IMR-90 (cell line): ENCODE data around the gene FAU. TPM values are rescaled to one million over a fixed set of nuclear protein-coding genes. Genes with fewer than 3 reads are reported as not detected.

ENCODE experiments used
- ATAC-seq: fragments of 200-7000 bp; cut with Tn5 transposase; 2 replicates; pipeline ENCODE4 v1.9.1; 2020; ENCODE audit warnings: low read depth, mild to moderate bottlenecking, moderate library complexity
- BruUV-seq: library from RNA; stranded (reverse); fragments of 400-500 nt; replicated peaks from 2 replicates; lab custom pipeline; 2021; lab: Mats Ljungman, UMichigan
- CTCF ChIA-PET: fragments of 300-600 bp; formaldehyde crosslinking; extraction: SDS; loops from one replicate; lab custom pipeline; 2021; ENCODE audit warnings: antibody characterized with exemption; lab: Yijun Ruan, JAX
- POLR2A ChIA-PET: fragments of 300-600 bp; sonication (Branson Sonifier 250); formaldehyde crosslinking; loops from one replicate; lab custom pipeline; 2022; ENCODE audit warnings: antibody characterized with exemption; ENCODE audit not compliant: unreplicated experiment; lab: Charles Lee
- DNase-seq: peaks from one replicate; pipeline ENCODE4 v3.0.0; 2013
- H2AFZ ChIP-seq: replicated peaks from 2 replicates; pipeline ENCODE3; 2013; ENCODE audit warnings: low read length, mild to moderate bottlenecking; ENCODE audit not compliant: poor library complexity
- H2AK5ac ChIP-seq: 2 replicates; pipeline ENCODE4 v1.6.1; 2013; ENCODE audit warnings: low read depth, low read length, inconsistent platforms
- H2AK9ac ChIP-seq: replicated peaks from 2 replicates; pipeline ENCODE3; 2013; ENCODE audit warnings: mild to moderate bottlenecking, low read depth, low read length, moderate library complexity; ENCODE audit not compliant: poor library complexity
- H2BK120ac ChIP-seq: 2 replicates; pipeline ENCODE4 v1.6.1; 2013; ENCODE audit warnings: low read depth, low read length, inconsistent platforms
- H2BK15ac ChIP-seq: 3 replicates; pipeline ENCODE4 v1.6.1; 2013; ENCODE audit warnings: low read depth, low read length, inconsistent platforms
- H2BK20ac ChIP-seq: 2 replicates; pipeline ENCODE4 v1.6.1; 2013; ENCODE audit warnings: low read depth, mild to moderate bottlenecking, inconsistent platforms, low read length, moderate library complexity
- H2BK5ac ChIP-seq: 2 replicates; pipeline ENCODE4 v1.6.1; 2013; ENCODE audit warnings: mild to moderate bottlenecking, low read depth, low read length, inconsistent platforms; ENCODE audit not compliant: poor library complexity, severe bottlenecking
- H3K14ac ChIP-seq: replicated peaks from 2 replicates; pipeline ENCODE4 v1.6.1; 2013; ENCODE audit warnings: low read depth, low read length, inconsistent platforms
- H3K18ac ChIP-seq: 2 replicates; pipeline ENCODE4 v1.6.1; 2013; ENCODE audit warnings: low read depth, low read length, control low read depth
- H3K23ac ChIP-seq: 2 replicates; pipeline ENCODE4 v1.6.1; 2013; ENCODE audit warnings: low read depth, low read length, inconsistent platforms
- H3K27ac ChIP-seq: 2 replicates; pipeline ENCODE4 v1.5.1; 2013; ENCODE audit warnings: mild to moderate bottlenecking, control low read depth, low read length; ENCODE audit not compliant: insufficient read depth
- H3K27me3 ChIP-seq: 2 replicates; pipeline ENCODE4 v1.6.1; 2013; ENCODE audit warnings: low read length; ENCODE audit not compliant: control insufficient read depth, insufficient read depth
- H3K36me3 ChIP-seq: 2 replicates; pipeline ENCODE4 v1.6.1; 2013; ENCODE audit warnings: low read length, mixed read lengths; ENCODE audit not compliant: control insufficient read depth, insufficient read depth
- H3K4ac ChIP-seq: 2 replicates; pipeline ENCODE4 v1.6.1; 2013; ENCODE audit warnings: low read depth, low read length, inconsistent platforms
- H3K4me1 ChIP-seq: 2 replicates; pipeline ENCODE4 v1.6.1; 2013; ENCODE audit warnings: low read length, mixed read lengths; ENCODE audit not compliant: control insufficient read depth, insufficient read depth
- H3K4me2 ChIP-seq: 2 replicates; pipeline ENCODE4 v1.6.1; 2013; ENCODE audit warnings: low read depth, mild to moderate bottlenecking, control low read depth, low read length, moderate library complexity
- H3K4me3 ChIP-seq: 2 replicates; pipeline ENCODE4 v1.5.1; 2013; ENCODE audit warnings: low read depth, mild to moderate bottlenecking, control low read depth, low read length, moderate library complexity; ENCODE audit not compliant: insufficient read depth
- H3K56ac ChIP-seq: 2 replicates; pipeline ENCODE4 v1.6.1; 2013; ENCODE audit warnings: low read length, inconsistent platforms; ENCODE audit not compliant: insufficient read depth; ENCODE audit errors: extremely low read depth
- H3K79me1 ChIP-seq, 2 experiments: 2 replicates each; pipeline ENCODE4 v1.6.1; 2013; ENCODE audit warnings: low read length in 2 of 2, inconsistent platforms in 1 of 2, low read depth in 1 of 2
- H3K9ac ChIP-seq: 2 replicates; pipeline ENCODE4 v1.6.1; 2013; ENCODE audit warnings: low read depth, low read length, control low read depth
- H3K9me1 ChIP-seq: 2 replicates; pipeline ENCODE4 v1.6.1; 2013; ENCODE audit warnings: low read length, inconsistent platforms; ENCODE audit not compliant: insufficient read depth
- H3K9me3 ChIP-seq: 2 replicates; pipeline ENCODE4 v1.6.1; 2013; ENCODE audit warnings: low read length; ENCODE audit not compliant: control insufficient read depth, insufficient read depth
- H4K20me1 ChIP-seq: 2 replicates; pipeline ENCODE4 v1.6.1; 2013; ENCODE audit warnings: low read length, inconsistent platforms; ENCODE audit not compliant: insufficient read depth
- H4K5ac ChIP-seq: 2 replicates; pipeline ENCODE4 v1.6.1; 2013; ENCODE audit warnings: mild to moderate bottlenecking, low read depth, low read length, control low read depth
- H4K8ac ChIP-seq, 2 experiments: 2 replicates each; pipeline ENCODE4 v1.6.1; 2013; ENCODE audit warnings: low read depth in 2 of 2, low read length in 2 of 2, control low read depth in 1 of 2, inconsistent platforms in 1 of 2
- H4K91ac ChIP-seq: 2 replicates; pipeline ENCODE4 v1.6.1; 2013; ENCODE audit warnings: low read depth, low read length, inconsistent platforms; ENCODE audit not compliant: insufficient read depth
- BHLHE40 ChIP-seq: fragments of 150-350 bp; IDR thresholded peaks from 2 replicates; pipeline ENCODE4 v1.6.1; 2016; ENCODE audit warnings: mild to moderate bottlenecking, low read depth, low read length
- CHD1 ChIP-seq: IDR thresholded peaks from 2 replicates; pipeline ENCODE4 v1.6.1; 2012; ENCODE audit warnings: low read depth, low read length, improper control_type of control experiment
- MXI1 ChIP-seq: IDR thresholded peaks from 2 replicates; pipeline ENCODE4 v1.6.1; 2012; ENCODE audit warnings: low read depth, mild to moderate bottlenecking, low read length, moderate library complexity, borderline replicate concordance
- NFE2L2 ChIP-seq: fragments of 150-350 bp; IDR thresholded peaks from 2 replicates; pipeline ENCODE4 v1.6.1; 2016; ENCODE audit warnings: low read depth, mild to moderate bottlenecking, low read length
- RAD21 ChIP-seq: IDR thresholded peaks from 2 replicates; pipeline ENCODE4 v1.6.1; 2012; ENCODE audit warnings: low read length, improper control_type of control experiment
- RCOR1 ChIP-seq: IDR thresholded peaks from 2 replicates; pipeline ENCODE4 v1.6.1; 2012; ENCODE audit warnings: mild to moderate bottlenecking, low read length, improper control_type of control experiment; ENCODE audit not compliant: insufficient replicate concordance
- WGBS, 2 experiments: methylation state at CpG; one replicate each; pipeline versions ENCODE4 v1.1.5 to v1.1.7; 2013; ENCODE audit warnings: missing lambda C conversion rate in 2 of 2; ENCODE audit not compliant: insufficient read length in 1 of 2; ENCODE audit errors: extremely low coverage in 2 of 2; 5-methylcytosine and 5-hydroxymethylcytosine counted together
- dilution Hi-C: fragments of 300-500 bp; cut with HindIII; formaldehyde crosslinking; loops from one replicate; pipeline ENCODE4 v1.14.3; 2018; ENCODE audit warnings: low sequenced_read_pairs; ENCODE audit not compliant: unreplicated experiment
- in situ Hi-C: fragments of 300-500 bp; cut with MboI; formaldehyde crosslinking; loops from 3 replicates; pipeline ENCODE4 v1.14.3; 2019; ENCODE audit warnings: low sequenced_read_pairs, inconsistent platforms, mixed read lengths
- intact Hi-C: fragments of 100-400 bp; cut with micrococcal nuclease; formaldehyde crosslinking; loops from 2 replicates; pipeline ENCODE4 v1.10.0; 2022
- polyA plus RNA-seq, 3 experiments: library from polyadenylated mRNA; depleted of rRNA; stranded (reverse); fragments of >200 nt; gene quantifications; 2 replicates each; pipeline ENCODE4 v1.2.3, GENCODE V29; 2012; ENCODE audit warnings: low replicate concordance in 1 of 3
- total RNA-seq: library from RNA; depleted of rRNA; stranded (reverse); fragments of >200 nt; gene quantifications from 2 replicates; pipeline ENCODE4 v1.2.3, GENCODE V29; 2012

FAU gene
- total and polyA plus RNA-seq, 2 of the 4 experiments (the other 2 are of a cell fraction) = 189 to 652 TPM

GRCh38 chr11:65130631-65131416 lies 8.9 kb upstream of the FAU start:
- Histone ChIP-seq H3K4me2 (no peak overlapping the region), H3K18ac (no peak overlapping the region), H3K4me3 (no peak overlapping the region), H3K9ac (no peak overlapping the region), H4K5ac (no peak overlapping the region), H3K14ac (no peak overlapping the region), H3K79me1 (peaks cover 24 to 56% of the 10 kb centered on the region in 2 experiments), H4K20me1 (peaks cover 37% of the 10 kb centered on the region), H2AFZ (no peak overlapping the region), H3K23ac (no peak overlapping the region), H4K91ac (no peak overlapping the region), H3K27me3 (no peaks in the 10 kb centered on the region), H2BK5ac (no peak overlapping the region), H2BK20ac (no peak overlapping the region), H3K4ac (no peak overlapping the region), H3K9me3 (no peaks in the 10 kb centered on the region), H2AK9ac (no peak overlapping the region), H2AK5ac (no peak overlapping the region), H3K4me1 (peaks cover 6% of the 10 kb centered on the region; the same call in 1 of the 2 replicates), H3K27ac (no peak overlapping the region), H2BK120ac (no peak overlapping the region), H3K36me3 (peaks cover 65% of the 10 kb centered on the region), H4K8ac (no peak overlapping the region), H2BK15ac (no peak overlapping the region), H3K56ac (no peak overlapping the region), H3K9me1 (peaks cover 14% of the 10 kb centered on the region)
- 96% methylated on average over 15 of the region's 19 CpGs; no CpG with 5 or more reads in 1 of the 2 experiments for WGBS, 2 experiments
- in situ Hi-C loops (no loop called here), intact Hi-C loops (no loop called here), dilution Hi-C loops (no loop called here)
- ATAC-seq (no peak), DNase-seq (no peak)
- TF ChIP-seq NFE2L2 (no peak), MXI1 (no peak), RCOR1 (no peak), BHLHE40 (no peak), RAD21 (no peak), CHD1 (no peak)
- CTCF ChIA-PET = no interaction called here
- BruUV-seq = no TSS peak
- POLR2A ChIA-PET = interaction anchor here (1.0 kb wide), 1 partner anchor 9 kb away, joined by 3 read pairs; the partner anchor contains the start of genes FAU and MRPL49
